GM18868 (cell line): ENCODE results near the gene HTR2B.
A peak's percentile ranks its signal among the peaks of the same experiment; 100 is the strongest.
"Not testable (repeated sequence)": the region's sequence is repeated elsewhere in the genome, so short reads cannot be mapped to it uniquely, and the experiment has no call there.

ENCODE experiments used
- ATAC-seq: cut with Tn5 transposase; IDR thresholded peaks from one replicate; pipeline ENCODE4 v1.9.1; 2021; ENCODE audit warnings: mild to moderate bottlenecking, moderate library complexity; ENCODE audit not compliant: unreplicated experiment

The HTR2B gene

DNA sequence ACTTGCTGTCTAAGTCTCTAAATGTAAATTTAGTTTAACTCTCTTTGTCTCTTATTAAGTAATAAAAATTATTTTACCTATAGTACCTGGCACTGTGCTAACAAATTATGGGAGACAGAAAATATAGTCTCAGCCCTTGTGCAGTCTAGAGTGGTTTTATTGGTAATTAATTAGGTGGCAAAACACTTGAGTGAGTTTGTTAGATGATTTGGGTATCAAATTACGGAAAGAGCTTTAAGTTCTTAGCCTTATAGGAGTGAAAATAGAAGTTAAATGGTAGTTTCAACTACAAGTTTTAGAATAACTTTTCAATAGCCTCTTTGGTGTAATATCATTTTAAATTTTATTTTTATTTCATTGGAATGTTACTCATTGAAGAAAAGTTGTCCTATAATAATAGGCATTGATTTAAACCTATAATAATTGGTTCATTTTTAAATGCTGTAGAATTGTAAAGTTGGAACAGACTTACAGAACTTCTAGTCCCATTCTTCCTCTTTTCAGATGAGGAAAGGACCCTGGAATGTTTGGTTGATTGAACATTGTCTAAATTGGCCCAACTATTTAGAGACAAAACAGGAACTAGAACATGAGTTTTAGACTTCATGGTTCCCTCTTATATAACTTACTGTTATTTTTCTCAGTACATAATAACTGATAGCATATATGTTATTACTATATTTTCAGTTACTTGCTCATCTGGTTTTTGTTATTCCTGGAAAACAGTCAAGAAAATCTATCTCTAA lies 10.2 kb upstream of the HTR2B start:
- ATAC-seq: no peak

DNA sequence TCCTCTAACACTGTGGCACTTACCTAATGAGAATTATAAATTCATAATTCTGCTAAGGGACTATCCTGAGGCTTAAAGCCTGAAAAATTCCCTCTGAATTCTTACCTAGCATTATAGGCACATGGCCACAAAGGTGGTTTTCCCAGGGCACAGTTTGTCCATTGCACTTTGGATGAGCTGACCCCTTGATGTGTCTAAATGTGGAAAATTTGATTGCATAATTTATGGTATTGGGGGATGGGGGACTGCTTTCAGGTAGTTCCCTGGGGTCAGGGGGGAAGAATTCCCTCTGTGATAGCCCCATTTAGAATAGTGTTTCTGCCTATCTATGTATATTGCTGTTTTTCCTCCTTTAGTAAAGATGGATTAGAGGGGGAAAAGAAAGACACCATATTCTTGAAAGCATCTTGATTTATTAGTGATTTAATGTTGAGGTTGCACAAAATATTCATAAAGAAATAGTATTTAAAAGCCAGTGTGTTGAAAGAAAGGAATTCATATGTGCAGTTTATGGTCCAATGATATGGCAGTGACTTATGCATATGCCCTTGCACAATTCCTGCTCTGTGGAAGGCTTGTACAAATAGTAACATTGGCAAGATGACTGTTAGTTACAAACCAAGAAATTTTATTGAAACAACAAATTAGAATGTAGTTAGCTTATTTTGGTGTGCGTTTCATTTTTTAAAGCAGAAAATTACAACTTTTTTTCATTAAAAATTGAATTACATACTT lies 8.7 kb upstream of the HTR2B start:
- no peak for ATAC-seq

DNA sequence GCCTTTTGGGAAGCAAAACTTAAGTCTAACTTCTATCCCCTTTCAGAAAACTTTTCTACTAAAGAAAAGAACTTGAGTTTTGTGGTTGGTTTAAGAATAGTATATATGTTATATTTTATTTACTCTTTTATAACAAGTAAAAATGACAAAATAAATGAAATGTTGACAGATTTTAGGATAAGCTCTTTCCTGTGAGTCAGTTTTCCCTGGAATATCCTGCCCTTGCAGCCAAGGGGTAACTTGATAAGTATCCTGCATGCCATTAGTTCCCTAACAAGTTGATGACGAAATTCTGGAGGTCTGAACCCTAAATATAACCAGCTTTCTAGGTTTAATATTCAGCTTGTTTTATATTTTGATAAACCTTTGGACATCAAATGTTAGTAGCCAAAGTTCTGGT lies 7.3 kb upstream of the HTR2B start:
- ATAC-seq: no peak

DNA sequence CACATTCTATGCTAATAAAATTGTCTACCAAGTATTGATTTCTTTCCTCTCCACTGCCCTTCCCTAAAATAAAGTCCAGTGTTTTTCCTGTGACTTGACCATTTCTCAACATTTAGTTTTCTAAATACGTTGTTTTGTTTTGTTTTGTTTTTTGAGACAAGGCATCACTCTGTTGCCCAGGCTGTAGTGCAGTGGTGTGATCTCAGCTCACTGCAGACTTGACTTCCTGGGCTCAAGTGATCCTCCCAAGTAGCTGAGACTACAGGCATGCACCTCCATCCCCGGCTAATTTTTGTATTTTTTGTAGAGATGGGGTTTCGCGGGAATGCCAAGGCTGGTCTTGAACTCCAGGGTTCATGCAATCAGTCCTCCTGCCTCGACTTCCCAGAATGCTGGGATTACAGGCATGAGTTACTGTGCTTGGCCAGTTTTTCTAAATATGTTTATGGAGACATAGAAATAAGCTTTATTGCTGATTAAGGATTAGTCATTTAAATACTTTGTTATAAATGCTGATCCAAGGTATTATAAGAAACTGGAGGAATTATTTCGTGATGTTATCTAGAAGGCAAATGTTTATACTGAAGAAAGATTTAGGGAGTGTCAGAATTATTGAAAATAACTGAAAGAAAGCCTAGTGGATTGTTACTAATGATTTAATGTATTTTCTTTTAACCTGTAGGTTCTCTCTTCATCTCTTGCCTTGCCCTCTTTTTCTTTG lies 5.7 kb upstream of the HTR2B start:
- ATAC-seq: no peak

DNA sequence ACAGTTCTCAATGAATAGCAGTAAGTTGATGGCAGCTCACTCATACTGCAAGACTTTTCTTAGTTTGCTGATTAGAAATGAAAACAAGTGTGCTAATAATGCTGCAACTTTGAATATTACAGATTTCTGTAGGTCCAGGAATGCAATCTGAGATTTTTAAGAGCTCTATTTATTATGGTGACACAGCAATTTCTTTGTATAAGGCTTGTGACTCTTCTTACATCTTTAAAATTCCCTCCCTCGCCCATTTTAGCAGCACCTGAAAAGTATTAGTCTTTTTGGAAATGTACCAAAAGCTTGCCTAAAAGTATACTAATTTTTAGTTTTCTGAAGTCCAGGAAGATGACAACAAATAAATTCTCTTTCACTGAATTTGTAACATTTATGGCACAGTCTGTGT lies 4.4 kb upstream of the HTR2B start:
- ATAC-seq: no peak

DNA sequence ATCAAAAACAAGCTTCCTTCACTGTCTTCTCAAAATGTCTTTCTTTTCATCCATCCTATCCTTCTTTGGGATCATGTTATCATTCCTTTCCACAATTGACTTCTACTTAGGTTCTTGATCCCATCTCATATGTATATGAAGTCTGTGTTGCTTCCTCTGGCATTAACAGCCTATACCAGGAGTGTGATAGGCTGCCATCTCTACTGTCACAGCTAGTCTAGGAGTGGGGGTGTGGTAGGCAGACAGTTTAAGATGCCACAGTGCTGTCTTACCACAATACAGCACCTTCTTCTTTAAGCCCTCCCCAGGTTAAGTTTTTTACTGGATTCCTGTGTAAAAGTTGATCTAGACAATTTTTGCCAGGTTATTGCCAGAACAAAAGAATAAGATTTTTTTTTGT lies 3.7 kb upstream of the HTR2B start:
- no peak for ATAC-seq

DNA sequence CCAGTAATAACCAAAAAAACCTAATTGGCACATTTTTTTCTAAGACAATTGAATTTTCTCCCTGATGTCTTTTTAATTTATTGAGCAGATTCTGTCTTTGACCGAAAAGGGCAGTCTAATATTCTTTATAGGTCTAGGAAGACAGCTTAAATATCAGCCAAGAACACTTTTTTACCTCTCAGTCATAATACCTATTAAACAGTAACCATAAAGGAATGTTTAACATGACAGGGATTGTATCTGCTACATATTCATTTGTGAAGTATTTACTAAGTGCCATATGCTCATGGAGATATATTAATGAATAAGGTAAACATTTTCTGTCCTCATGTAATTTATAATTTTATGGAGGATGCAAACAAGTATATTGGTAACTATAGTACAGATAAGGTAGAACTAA lies 3.1 kb upstream of the HTR2B start:
- ATAC-seq: no peak

DNA sequence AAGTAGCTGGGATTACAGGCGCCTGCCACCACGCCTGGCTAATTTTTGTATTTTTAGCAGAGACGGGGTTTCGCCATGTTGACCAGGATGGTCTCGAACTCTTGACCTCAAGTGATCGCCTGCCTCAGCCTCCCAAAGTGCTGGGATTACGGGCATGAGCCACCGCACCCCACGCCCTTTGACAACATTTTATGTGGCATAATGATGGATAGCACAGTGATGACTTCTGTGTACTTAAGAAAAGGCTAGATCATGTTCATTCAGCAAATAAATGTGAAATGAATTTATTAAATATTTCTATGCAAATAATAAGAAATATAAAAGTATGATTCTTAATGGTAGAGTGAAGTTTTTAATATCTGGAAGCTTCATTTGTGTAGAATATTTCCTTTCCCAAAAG lies 2.6 kb upstream of the HTR2B start:
- ATAC-seq: no peak

DNA sequence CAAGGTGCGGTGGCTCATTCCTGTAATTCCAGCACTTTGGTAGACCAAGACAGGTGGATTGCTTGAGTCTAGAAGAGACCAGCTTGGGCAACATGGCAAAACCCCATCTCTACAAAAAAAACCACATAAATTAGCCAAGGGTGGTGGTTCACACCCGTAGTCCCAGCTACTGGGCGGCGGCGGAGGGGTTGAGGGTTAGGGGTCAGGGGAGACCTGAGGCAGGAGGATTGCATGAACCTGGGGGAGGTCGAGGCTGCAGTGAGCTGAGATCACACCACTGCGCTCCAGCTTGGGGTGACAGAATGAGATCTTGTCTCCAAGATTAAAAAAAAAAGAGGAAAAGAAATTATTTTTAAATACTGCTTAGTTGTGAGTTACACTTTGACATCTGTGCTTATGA lies 1.3 kb upstream of the HTR2B start:
- no peak for ATAC-seq

DNA sequence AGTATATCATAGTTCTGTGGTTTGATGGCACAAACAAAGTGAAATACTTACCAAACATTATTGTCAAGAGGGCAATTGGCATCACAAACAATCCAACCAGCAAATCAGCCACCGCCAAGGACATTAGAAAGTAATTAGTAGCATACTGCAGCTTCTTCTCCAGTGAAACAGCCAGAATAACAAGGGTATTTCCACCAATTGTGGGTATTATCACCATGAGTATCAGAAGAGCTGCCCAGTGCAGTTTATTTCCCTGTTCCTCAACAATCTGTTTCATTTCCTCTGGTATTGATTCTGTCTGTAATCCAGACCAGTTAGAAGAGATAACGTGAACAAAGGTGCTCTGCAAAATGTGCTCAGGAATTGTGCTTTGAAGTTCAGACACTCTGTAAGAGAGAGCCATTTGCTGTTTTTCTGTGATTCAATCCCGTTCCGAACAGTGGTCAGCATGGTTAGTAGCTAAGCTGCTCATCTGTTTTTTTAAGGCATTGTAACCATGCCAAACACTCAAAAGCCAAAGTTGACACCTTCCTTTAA lies 1.4 kb downstream of the HTR2B start:
- ATAC-seq: peak; percentile 53

DNA sequence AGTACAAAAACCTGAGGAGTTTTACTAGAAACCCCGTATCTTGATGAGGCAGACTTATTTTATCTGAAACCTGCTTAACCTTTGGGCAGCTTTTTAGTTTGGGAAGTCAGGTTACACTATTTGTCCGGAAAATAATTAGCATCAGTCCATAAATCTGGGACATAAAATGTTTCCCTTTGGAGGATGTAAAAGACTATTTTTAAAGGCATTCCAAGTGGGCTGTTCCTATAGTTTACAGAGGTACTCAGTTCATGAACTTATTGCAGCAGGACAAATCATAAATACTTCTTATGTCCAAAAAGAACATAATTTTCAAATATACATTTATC lies 6.3 kb downstream of the HTR2B start:
- ATAC-seq: no peak

DNA sequence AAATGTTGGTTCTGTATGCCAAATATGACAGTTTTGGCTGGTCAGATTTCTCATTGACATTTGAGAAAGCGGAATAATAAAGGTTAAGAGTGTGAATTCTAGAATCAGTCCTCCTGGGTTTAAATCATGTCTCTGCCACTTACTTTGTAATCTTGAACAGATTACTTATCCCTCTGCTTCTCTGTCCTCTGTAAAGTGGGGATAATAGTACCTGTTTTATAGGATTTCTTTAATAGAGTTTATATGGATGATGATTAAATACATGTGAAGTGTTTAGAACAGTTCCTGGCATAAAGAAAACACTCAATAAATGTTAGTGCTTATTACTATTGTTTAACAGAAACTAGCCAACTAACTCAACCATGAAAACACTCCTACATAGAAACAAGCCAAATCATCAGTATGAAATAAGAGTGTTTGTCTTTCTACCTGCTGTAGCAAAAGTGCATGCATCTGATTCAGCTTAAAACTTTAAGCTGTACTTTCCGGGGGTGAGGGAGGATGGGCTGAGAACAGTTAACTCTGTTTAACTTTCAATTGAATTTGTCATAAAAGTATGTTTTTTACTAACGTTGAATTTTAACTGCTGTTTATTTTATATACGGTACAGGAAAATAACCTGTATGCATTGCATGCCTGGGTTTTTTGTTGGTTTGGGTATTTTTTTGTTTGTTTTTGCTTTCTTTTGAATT lies 6.8 kb downstream of the HTR2B start:
- ATAC-seq: peak; percentile 58

DNA sequence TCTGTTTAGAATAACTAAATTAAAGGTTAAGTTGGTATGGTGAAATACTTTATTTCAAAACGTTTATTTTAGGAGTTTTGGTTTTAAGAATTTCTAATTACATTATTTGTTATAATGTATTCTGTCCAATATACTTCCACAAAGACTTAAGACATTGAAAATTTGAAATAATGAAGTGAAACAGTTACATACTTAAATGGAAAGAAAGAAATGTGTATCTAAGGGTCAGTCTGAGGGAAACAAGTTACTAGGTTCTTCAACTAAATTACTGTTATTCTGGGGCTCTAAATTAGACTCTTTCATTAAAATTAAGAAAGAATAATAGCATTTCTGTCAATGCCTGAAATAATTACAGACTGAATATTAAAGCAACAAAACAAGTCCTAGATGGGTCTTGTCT lies 7.7 kb downstream of the HTR2B start:
- ATAC-seq: no peak

DNA sequence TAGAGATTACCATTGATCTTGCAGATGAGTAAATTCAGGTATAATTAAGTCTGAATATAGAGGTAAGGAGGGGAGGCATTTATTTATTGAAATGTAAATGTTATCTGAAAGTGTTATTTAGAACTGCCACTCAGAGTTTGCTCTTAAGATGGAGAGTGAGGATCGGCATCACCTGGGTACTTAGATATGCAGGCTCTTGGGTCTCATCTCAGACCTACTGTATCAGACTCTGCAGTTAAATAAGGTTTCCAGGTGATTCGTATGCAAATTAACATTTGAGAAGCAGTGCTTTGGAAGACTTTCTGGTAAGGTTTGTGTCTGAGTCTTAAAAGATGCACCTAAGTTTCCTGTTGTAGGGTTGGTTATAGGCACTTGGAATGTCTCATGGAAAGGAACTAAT lies 9.2 kb downstream of the HTR2B start:
- ATAC-seq: no peak

DNA sequence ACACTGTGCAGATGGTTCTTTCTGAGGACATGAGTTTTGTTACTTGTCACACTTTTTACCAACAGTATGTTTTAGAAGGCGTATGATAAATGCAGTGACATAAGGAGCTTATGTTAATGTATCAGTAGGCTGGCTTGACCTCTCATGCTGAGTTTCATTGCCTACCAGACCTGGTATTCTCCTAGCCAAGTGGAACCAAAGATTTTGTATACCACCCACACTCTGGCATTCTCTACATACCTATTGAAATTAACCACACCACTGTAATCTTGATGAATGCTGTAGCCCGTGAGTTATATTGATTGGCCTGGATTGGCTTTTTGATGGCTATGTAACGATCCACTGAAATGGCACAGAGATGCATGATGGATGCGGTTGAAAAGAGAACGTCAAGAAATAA lies 11.4 kb downstream of the HTR2B start:
- no peak for ATAC-seq

DNA sequence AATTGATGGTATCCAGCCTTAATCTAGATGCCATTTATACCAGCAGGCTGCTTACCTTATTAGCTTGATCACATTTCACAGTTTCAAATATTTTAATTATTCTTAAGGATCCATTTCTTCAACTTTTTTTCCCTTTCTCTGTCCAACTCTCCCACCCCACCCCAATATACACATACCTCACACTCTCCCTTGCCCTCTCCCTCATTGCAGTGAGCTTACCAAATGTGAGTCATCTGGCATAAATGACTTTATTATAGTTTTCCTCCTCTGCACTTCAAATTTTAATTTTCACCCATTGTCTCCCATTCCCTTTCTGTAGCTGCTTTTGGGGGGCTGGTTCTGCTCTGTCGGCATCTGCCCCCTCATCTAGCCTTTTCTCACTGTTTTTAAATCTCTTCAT lies 12.9 kb downstream of the HTR2B start:
- no peak for ATAC-seq

DNA sequence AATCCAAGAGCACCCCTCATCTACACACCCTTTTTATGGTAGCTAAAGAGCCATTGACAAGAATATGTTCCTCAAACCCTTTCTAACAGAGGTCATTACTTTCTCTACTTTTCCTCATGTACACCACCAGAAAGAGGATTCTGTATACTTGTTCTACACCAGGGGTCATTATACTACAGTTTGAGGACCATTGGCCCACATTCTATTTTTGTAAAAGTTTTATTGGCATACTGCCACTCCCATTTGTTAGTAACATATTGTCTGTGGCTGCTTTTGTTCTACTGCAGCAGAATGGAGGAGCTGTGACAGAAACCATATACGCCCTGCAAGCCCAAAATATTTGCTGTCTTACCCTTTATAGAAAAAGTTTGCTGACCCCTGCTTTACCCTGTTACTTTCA lies 14.3 kb downstream of the HTR2B start:
- no peak for ATAC-seq

DNA sequence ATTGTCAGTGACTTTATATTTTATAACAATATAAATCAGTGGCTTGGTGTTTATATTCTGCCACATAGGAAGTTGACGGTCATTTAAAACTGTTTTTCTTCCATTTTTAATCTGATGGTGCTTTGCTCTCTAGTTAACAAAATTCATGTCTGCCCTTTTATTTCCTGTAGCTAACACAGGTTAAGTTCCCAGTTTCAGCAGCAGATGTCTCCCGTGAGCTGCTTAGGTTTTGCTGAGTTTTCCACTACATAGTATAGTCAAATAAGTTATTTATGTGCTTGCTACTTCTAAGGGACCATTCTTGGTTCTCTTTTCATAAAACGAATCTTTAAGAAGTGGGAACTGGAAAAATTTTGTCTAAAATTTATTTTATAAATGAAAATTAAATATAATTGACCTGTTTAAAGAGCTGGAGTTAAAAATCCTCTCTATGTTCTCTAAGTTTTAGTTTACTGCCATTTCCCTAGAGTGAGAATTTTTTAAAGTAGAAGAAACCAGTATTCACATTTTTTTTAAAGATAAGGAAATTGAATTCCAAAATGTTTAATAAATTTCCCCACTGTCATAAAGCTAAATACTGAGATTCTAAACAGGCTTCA lies 20.6 kb downstream of the HTR2B start:
- peak; percentile 72 for ATAC-seq

DNA sequence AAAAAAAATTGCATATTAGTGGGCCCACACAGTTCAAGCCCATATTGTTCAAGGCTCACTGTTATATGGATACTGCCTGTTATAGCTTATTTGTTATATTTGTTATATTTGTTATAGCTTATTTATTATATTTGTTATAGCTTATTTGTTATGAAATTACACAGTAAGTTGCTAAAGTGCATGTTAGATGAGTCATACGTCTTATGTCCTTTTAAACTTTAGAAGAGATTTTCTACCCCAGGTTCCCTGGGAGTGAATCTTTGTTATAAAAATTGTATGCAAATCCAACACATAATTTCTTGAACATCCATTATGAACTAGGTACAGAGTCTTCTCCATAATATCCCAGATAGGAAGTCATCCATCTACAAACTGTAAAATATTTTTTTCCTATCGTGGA lies 22.1 kb downstream of the HTR2B start:
- no peak for ATAC-seq

DNA sequence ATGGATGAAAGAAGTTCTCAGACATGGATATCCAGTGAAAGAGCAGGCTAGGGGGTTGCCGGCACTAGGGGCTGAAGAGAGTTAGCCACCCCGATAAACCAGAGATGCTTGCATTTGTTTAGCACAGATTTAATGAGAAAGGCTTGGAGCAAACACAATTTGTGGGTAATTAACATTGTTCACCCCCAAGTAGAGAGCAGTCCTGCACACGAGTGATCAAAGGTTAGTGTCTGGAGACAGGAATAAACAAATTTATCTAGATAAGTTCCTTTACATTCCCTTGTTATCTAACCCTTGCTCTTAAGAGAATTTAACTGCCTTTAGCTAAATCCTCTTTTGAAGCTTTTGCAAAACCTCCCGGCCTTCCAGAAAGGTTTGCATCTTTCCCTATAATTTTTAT lies 23.9 kb downstream of the HTR2B start:
- no peak for ATAC-seq

DNA sequence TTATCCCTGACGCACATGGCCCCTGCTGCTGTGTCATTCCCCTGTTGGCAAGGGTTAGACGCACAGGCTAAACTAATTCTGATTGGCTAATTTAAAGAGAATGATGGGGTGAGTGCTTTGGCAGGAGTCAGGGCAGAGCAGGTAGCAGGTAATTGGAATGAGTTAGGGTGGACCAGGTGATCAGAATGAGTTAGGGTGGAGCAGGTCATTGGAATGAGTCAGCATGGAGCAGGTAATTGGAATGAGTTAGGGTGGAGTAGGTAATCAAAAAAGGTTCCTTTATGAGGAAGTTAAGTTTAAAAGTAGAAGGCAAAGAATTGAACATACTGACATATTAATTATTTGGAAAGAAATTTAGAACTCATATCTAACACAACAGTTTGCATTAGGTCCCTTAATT lies 24.5 kb downstream of the HTR2B start:
- not testable (repeated sequence) for ATAC-seq
